Endothelial cell of umbilical vein (primary cell): Measurements from ENCODE around the gene TOX2. TPM values are rescaled to one million over a fixed set of nuclear protein-coding genes. Genes with fewer than 3 reads are reported as not detected.

ENCODE experiments used
- BruUV-seq: library from RNA; stranded (reverse); fragments of 400-500 nt; replicated peaks from 2 replicates; lab custom pipeline; 2021; lab: Mats Ljungman, UMichigan
- CTCF ChIA-PET: fragments of 300-600, 350-600 bp; sonication (Branson Sonifier 250); formaldehyde crosslinking; loops from one replicate; lab custom pipeline; 2021; ENCODE audit warnings: antibody characterized with exemption, inconsistent platforms; lab: Charles Lee
- POLR2A ChIA-PET: fragments of 300-600, 350-600 bp; sonication (Branson Sonifier 250); formaldehyde crosslinking; loops from one replicate; lab custom pipeline; 2021; ENCODE audit warnings: antibody characterized with exemption, inconsistent platforms; lab: Charles Lee
- DNase-seq: peaks from one replicate; pipeline ENCODE4 v3.0.0-alpha.2; 2011; ENCODE audit warnings: low read depth, low spot score
- FAIRE-seq: peaks from 2 replicates; lab custom pipeline; 2011; peaks lifted over from hg19 to GRCh38; lab: Jason Lieb, UNC
- H2AFZ ChIP-seq: 2 replicates; pipeline ENCODE4 v1.6.0; 2012; ENCODE audit warnings: low read depth, low read length, control low read depth, inconsistent platforms
- H3K27ac ChIP-seq: 2 replicates; pipeline ENCODE4 v1.5.1; 2011; ENCODE audit warnings: low read depth, mild to moderate bottlenecking, control low read depth, low read length, moderate library complexity; ENCODE audit not compliant: insufficient read depth
- H3K27me3 ChIP-seq, 2 experiments: 2 replicates each; pipeline versions ENCODE4 v1.6.0 to v1.6.1; 2011; ENCODE audit warnings: low read length in 2 of 2, mixed read lengths in 1 of 2; ENCODE audit not compliant: control insufficient read depth in 2 of 2, insufficient read depth in 2 of 2
- H3K36me3 ChIP-seq, 2 experiments: 2 replicates in 1 of 2; 3 replicates in 1 of 2; pipeline ENCODE4 v1.5.1; 2011; ENCODE audit warnings: low read length in 2 of 2, mild to moderate bottlenecking in 1 of 2, moderate library complexity in 1 of 2; ENCODE audit not compliant: control insufficient read depth in 2 of 2, insufficient read depth in 2 of 2; ENCODE audit errors: extremely low read depth in 1 of 2
- H3K4me1 ChIP-seq: 3 replicates; pipeline ENCODE4 v1.5.1; 2011; ENCODE audit warnings: mild to moderate bottlenecking, low read length; ENCODE audit not compliant: control insufficient read depth, insufficient read depth; ENCODE audit errors: extremely low read depth
- H3K4me2 ChIP-seq: 2 replicates; pipeline ENCODE4 v1.6.1; 2011; ENCODE audit warnings: low read length, control low read depth, mixed read lengths; ENCODE audit not compliant: insufficient read depth
- H3K4me3 ChIP-seq, 3 experiments: fragments of 200-600 bp in 1 of 3; sonication (generic), shearing (Covaris generic) in 1 of 3; replicated peaks in 1 of 3; 2 replicates each; pipeline ENCODE4 v1.5.1; 2011 to 2016; ENCODE audit warnings: control low read depth in 3 of 3, low read length in 3 of 3, mild to moderate bottlenecking in 2 of 3, inconsistent platforms in 1 of 3, low read depth in 1 of 3, moderate library complexity in 1 of 3; ENCODE audit not compliant: insufficient read depth in 1 of 3
- H3K79me2 ChIP-seq: 2 replicates; pipeline ENCODE4 v1.6.0; 2012; ENCODE audit warnings: low read length, inconsistent platforms; ENCODE audit not compliant: control insufficient read depth, insufficient read depth
- H3K9ac ChIP-seq: replicated peaks from 2 replicates; pipeline ENCODE3; 2011; ENCODE audit warnings: low read length, control low read depth; ENCODE audit not compliant: insufficient read depth; ENCODE audit errors: extremely low read depth
- H3K9me1 ChIP-seq: replicated peaks from 3 replicates; pipeline ENCODE4 v1.6.0; 2011; ENCODE audit warnings: mild to moderate bottlenecking, low read length; ENCODE audit not compliant: control insufficient read depth, insufficient read depth; ENCODE audit errors: extremely low read depth
- H3K9me3 ChIP-seq: replicated peaks from 2 replicates; pipeline ENCODE4 v1.5.1; 2012; ENCODE audit warnings: low read length, inconsistent platforms; ENCODE audit not compliant: control insufficient read depth, insufficient read depth
- H4K20me1 ChIP-seq: replicated peaks from 2 replicates; pipeline ENCODE3; 2011; ENCODE audit warnings: mild to moderate bottlenecking, low read length; ENCODE audit not compliant: control insufficient read depth, insufficient read depth; ENCODE audit errors: extremely low read depth
- EZH2 ChIP-seq: IDR thresholded peaks from 2 replicates; pipeline ENCODE4 v1.6.1; 2012; ENCODE audit warnings: borderline replicate concordance, low read depth, mild to moderate bottlenecking, moderate library complexity, low read length, inconsistent platforms; ENCODE audit not compliant: severe bottlenecking
- FOS ChIP-seq: IDR thresholded peaks from 2 replicates; pipeline ENCODE4 v1.6.1; 2011; ENCODE audit warnings: mild to moderate bottlenecking, low read length, moderate library complexity, borderline replicate concordance; ENCODE audit not compliant: insufficient read depth
- GATA2 ChIP-seq: IDR thresholded peaks from 2 replicates; pipeline ENCODE4 v1.7.0; 2011; ENCODE audit warnings: low read depth, mild to moderate bottlenecking, moderate library complexity, mixed read lengths, low read length; ENCODE audit not compliant: insufficient read length, insufficient read depth
- JUN ChIP-seq: IDR thresholded peaks from 2 replicates; pipeline ENCODE4 v1.6.1; 2011; ENCODE audit warnings: borderline replicate concordance, low read depth; ENCODE audit not compliant: insufficient read length, insufficient read depth
- MAX ChIP-seq: IDR thresholded peaks from 2 replicates; pipeline ENCODE4 v1.6.1; 2011; ENCODE audit not compliant: insufficient read depth, insufficient read length
- MYC ChIP-seq: IDR thresholded peaks from one replicate; pipeline ENCODE4 v1.6.1; 2011; ENCODE audit warnings: mild to moderate bottlenecking, low read depth, low read length
- POLR2A ChIP-seq: IDR thresholded peaks from 2 replicates; pipeline ENCODE4 v1.6.1; 2012; ENCODE audit warnings: low read depth, mild to moderate bottlenecking, control low read depth, low read length
- POLR2AphosphoS5 ChIP-seq: IDR thresholded peaks from 2 replicates; pipeline ENCODE4 v1.6.1; 2012; ENCODE audit warnings: low read depth, mild to moderate bottlenecking, control low read depth, low read length, moderate library complexity; ENCODE audit not compliant: insufficient read depth
- dilution Hi-C: fragments of 300-500 bp; cut with MboI; formaldehyde crosslinking; loops from one replicate; pipeline ENCODE4 v1.15.0; 2019; ENCODE audit warnings: low sequenced_read_pairs; ENCODE audit not compliant: extremely low pct_ligation_motif_present
- intact Hi-C: fragments of 100-400 bp; cut with micrococcal nuclease; formaldehyde crosslinking; loops from one replicate; pipeline ENCODE4 v1.10.0; 2022
- polyA plus RNA-seq, 4 experiments: library from polyadenylated mRNA; depleted of rRNA in 3 of 4; stranded (reverse) in 3 of 4; unstranded in 1 of 4; fragments of >200 nt; gene quantifications; 2 replicates each; pipeline versions ENCODE4 v1.2.1 to v1.2.3, GENCODE V29; 2011 to 2012; ENCODE audit warnings: missing spikeins in 1 of 4
- total RNA-seq: library from RNA; stranded (reverse); gene quantifications from 2 replicates; pipeline ENCODE4 v1.2.3, GENCODE V29; 2021
- TF ChIP-seq, protein P1 (sequence below), 2 donors: IDR thresholded peaks; 1 replicate in 1 of 2; 2 replicates in 1 of 2; pipeline ENCODE4 v1.5.1; 2011; ENCODE audit warnings: low read length in 2 of 2, mild to moderate bottlenecking in 2 of 2, moderate library complexity in 2 of 2, control low read depth in 1 of 2, inconsistent platforms in 1 of 2, low read depth in 1 of 2; ENCODE audit not compliant: insufficient read depth in 1 of 2; ENCODE audit errors: extremely low read depth in 1 of 2

TOX2 gene
- total and polyA plus RNA-seq, 2 donors (not counting 3 experiments of a cell fraction or from before 2014, with no cell fraction given), result 7.0 to 18.6 TPM

DNA sequence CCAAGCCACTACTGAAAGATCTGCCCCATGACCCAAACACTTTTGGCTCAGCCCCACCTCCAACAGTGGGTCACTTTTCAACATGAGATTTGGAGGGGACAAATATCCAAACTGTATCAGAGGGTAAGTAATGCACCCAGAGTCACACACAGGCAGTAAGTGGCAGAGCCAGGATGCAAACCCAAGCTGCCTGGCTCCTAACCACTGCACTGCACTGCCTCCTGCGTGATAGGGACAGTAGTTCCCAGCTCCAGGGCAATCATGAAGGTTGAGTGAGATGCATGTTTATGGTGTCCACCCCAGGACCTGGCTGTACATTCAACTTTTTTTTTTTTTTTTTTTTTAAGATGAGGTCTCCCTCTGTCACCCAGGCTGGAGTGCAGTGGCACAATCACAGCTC, 88.2 kb downstream of the TOX2 start:
- Histone ChIP-seq H3K27me3 (no peaks in the 10 kb centered on the region), H3K27ac (no peak overlapping the region), H3K4me2 (no peak overlapping the region), H3K9me1 (no peaks in the 10 kb centered on the region), H3K36me3 (no peaks in the 10 kb centered on the region), H3K4me1 (no peaks in the 10 kb centered on the region), H3K9me3 (no peaks in the 10 kb centered on the region), H3K79me2 (no peaks in the 10 kb centered on the region), H3K9ac (no peak overlapping the region), H4K20me1 (no peaks in the 10 kb centered on the region), H2AFZ (no peak overlapping the region), H3K4me3 (no peak overlapping the region)
- no TSS peak for BruUV-seq
- POLR2A ChIA-PET, result no interaction called here
- FAIRE-seq (no peak), DNase-seq (no peak)
- dilution Hi-C loops (no loop called here), intact Hi-C loops (no loop called here)
- TF ChIP-seq POLR2A (no peak), FOS (no peak), MAX (no peak), POLR2AphosphoS5 (no peak), JUN (no peak), EZH2 (no peak), GATA2 (no peak), MYC (no peak)
- TF ChIP-seq, protein P1, sequence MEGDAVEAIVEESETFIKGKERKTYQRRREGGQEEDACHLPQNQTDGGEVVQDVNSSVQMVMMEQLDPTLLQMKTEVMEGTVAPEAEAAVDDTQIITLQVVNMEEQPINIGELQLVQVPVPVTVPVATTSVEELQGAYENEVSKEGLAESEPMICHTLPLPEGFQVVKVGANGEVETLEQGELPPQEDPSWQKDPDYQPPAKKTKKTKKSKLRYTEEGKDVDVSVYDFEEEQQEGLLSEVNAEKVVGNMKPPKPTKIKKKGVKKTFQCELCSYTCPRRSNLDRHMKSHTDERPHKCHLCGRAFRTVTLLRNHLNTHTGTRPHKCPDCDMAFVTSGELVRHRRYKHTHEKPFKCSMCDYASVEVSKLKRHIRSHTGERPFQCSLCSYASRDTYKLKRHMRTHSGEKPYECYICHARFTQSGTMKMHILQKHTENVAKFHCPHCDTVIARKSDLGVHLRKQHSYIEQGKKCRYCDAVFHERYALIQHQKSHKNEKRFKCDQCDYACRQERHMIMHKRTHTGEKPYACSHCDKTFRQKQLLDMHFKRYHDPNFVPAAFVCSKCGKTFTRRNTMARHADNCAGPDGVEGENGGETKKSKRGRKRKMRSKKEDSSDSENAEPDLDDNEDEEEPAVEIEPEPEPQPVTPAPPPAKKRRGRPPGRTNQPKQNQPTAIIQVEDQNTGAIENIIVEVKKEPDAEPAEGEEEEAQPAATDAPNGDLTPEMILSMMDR (IDR thresholded peaks at IDR 0.05; ENCODE audit: extremely low read depth in 1 of 2, insufficient read depth in 1 of 2, low read depth in 1 of 2, low read length in 2 of 2), result no peak
- CTCF ChIA-PET, result interaction anchor here (1.4 kb wide), 1 partner anchor 15 kb away, joined by 4 read pairs; no protein-coding TSS in a partner anchor
